ENCODE measurements around the gene CUL5. TPM values are rescaled to one million over a fixed set of nuclear protein-coding genes. Genes with fewer than 3 reads are reported as not detected.

Gene CUL5
- total and polyA plus RNA-seq, 2 experiments from 2014 or later: 26.0 to 40.9 TPM

DNA sequence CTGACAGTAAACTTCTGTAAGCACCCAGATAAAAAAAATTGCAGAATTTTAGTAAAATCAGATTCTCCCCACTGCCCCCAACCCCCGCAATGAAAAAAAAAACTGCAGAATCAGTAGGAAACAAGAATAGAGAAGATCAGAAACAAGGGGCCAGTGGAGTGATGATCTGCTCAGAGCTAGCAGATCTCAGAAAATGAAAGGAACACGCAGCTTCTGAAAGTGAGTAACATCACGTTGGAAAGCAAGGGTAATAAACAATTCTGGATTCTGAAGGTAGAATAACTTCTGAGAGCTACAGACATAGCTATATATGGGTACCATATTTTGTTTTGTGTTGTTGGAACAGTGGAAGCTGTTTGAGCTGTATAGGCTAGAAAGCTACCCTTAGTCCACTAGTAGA, 135.9 kb downstream of the CUL5 start:
- TF ChIP-seq, protein P1, sequence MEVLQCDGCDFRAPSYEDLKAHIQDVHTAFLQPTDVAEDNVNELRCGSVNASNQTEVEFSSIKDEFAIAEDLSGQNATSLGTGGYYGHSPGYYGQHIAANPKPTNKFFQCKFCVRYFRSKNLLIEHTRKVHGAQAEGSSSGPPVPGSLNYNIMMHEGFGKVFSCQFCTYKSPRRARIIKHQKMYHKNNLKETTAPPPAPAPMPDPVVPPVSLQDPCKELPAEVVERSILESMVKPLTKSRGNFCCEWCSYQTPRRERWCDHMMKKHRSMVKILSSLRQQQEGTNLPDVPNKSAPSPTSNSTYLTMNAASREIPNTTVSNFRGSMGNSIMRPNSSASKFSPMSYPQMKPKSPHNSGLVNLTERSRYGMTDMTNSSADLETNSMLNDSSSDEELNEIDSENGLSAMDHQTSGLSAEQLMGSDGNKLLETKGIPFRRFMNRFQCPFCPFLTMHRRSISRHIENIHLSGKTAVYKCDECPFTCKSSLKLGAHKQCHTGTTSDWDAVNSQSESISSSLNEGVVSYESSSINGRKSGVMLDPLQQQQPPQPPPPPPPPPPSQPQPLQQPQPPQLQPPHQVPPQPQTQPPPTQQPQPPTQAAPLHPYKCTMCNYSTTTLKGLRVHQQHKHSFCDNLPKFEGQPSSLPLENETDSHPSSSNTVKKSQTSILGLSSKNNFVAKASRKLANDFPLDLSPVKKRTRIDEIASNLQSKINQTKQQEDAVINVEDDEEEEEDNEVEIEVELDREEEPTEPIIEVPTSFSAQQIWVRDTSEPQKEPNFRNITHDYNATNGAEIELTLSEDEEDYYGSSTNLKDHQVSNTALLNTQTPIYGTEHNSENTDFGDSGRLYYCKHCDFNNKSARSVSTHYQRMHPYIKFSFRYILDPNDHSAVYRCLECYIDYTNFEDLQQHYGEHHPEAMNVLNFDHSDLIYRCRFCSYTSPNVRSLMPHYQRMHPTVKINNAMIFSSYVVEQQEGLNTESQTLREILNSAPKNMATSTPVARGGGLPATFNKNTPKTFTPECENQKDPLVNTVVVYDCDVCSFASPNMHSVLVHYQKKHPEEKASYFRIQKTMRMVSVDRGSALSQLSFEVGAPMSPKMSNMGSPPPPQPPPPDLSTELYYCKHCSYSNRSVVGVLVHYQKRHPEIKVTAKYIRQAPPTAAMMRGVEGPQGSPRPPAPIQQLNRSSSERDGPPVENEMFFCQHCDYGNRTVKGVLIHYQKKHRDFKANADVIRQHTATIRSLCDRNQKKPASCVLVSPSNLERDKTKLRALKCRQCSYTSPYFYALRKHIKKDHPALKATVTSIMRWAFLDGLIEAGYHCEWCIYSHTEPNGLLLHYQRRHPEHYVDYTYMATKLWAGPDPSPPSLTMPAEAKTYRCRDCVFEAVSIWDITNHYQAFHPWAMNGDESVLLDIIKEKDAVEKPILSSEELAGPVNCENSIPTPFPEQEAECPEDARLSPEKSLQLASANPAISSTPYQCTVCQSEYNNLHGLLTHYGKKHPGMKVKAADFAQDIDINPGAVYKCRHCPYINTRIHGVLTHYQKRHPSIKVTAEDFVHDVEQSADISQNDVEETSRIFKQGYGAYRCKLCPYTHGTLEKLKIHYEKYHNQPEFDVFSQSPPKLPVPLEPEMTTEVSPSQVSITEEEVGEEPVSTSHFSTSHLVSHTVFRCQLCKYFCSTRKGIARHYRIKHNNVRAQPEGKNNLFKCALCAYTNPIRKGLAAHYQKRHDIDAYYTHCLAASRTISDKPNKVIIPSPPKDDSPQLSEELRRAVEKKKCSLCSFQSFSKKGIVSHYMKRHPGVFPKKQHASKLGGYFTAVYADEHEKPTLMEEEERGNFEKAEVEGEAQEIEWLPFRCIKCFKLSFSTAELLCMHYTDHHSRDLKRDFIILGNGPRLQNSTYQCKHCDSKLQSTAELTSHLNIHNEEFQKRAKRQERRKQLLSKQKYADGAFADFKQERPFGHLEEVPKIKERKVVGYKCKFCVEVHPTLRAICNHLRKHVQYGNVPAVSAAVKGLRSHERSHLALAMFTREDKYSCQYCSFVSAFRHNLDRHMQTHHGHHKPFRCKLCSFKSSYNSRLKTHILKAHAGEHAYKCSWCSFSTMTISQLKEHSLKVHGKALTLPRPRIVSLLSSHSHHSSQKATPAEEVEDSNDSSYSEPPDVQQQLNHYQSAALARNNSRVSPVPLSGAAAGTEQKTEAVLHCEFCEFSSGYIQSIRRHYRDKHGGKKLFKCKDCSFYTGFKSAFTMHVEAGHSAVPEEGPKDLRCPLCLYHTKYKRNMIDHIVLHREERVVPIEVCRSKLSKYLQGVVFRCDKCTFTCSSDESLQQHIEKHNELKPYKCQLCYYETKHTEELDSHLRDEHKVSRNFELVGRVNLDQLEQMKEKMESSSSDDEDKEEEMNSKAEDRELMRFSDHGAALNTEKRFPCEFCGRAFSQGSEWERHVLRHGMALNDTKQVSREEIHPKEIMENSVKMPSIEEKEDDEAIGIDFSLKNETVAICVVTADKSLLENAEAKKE (CRISPR knock-in tag; IDR thresholded peaks at IDR 0.05): no peak
- TF ChIP-seq ZNF114 (CRISPR knock-in tag; IDR thresholded peaks at IDR 0.05) (no peak), EZH2phosphoT487 (IDR thresholded peaks at IDR 0.05; ENCODE audit: unreplicated experiment) (no peak), EZH2 (IDR thresholded peaks at IDR 0.05; ENCODE audit: low read depth, unreplicated experiment) (no peak), STAT1 (IDR thresholded peaks at IDR 0.05; ENCODE audit: unreplicated experiment) (no peak)
- TF ChIP-seq, protein P2, sequence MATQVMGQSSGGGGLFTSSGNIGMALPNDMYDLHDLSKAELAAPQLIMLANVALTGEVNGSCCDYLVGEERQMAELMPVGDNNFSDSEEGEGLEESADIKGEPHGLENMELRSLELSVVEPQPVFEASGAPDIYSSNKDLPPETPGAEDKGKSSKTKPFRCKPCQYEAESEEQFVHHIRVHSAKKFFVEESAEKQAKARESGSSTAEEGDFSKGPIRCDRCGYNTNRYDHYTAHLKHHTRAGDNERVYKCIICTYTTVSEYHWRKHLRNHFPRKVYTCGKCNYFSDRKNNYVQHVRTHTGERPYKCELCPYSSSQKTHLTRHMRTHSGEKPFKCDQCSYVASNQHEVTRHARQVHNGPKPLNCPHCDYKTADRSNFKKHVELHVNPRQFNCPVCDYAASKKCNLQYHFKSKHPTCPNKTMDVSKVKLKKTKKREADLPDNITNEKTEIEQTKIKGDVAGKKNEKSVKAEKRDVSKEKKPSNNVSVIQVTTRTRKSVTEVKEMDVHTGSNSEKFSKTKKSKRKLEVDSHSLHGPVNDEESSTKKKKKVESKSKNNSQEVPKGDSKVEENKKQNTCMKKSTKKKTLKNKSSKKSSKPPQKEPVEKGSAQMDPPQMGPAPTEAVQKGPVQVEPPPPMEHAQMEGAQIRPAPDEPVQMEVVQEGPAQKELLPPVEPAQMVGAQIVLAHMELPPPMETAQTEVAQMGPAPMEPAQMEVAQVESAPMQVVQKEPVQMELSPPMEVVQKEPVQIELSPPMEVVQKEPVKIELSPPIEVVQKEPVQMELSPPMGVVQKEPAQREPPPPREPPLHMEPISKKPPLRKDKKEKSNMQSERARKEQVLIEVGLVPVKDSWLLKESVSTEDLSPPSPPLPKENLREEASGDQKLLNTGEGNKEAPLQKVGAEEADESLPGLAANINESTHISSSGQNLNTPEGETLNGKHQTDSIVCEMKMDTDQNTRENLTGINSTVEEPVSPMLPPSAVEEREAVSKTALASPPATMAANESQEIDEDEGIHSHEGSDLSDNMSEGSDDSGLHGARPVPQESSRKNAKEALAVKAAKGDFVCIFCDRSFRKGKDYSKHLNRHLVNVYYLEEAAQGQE (IDR thresholded peaks at IDR 0.05; ENCODE audit: unreplicated experiment): no peak
- H3K36me3 ChIP-seq (ENCODE audit: insufficient read depth): peaks cover 28% of the 10 kb centered on the region
- H3K4me2 ChIP-seq: no peak overlapping the region
- Mint-ChIP-seq H3K36me3 (ENCODE audit: low read depth) (peaks cover 57% of the 10 kb centered on the region), H3K27me3 (ENCODE audit: insufficient read depth, low read depth, poor library complexity) (peaks cover 4% of the 10 kb centered on the region), H3K4me1 (no peaks in the 10 kb centered on the region), H3K27ac (no peak overlapping the region), H3K9me3 (no peaks in the 10 kb centered on the region), H3K4me3 (no peak overlapping the region)
- no peaks in the 10 kb centered on the region for H3F3A ChIP-seq (replicated peaks; ENCODE audit: low read depth)
- no peaks in the 10 kb centered on the region for H3K9me2 ChIP-seq (ENCODE audit: insufficient read depth)
- H4K20me1 ChIP-seq (replicated peaks; ENCODE audit: insufficient read depth): peaks cover 3% of the 10 kb centered on the region; the same call in 1 of the 2 replicates
- H3K4me3 ChIP-seq: no peak overlapping the region
- no peak overlapping the region for H2AFZ ChIP-seq
- DNase-seq (ENCODE audit: low spot score): no peak
- no peak for ATAC-seq
- H3K27ac ChIP-seq (ENCODE audit: low read depth): no peak overlapping the region
- H3K4me1 ChIP-seq (ENCODE audit: insufficient read depth): no peaks in the 10 kb centered on the region
- H3K79me2 ChIP-seq (replicated peaks; ENCODE audit: insufficient read depth): no peaks in the 10 kb centered on the region
- no peaks in the 10 kb centered on the region for H3K27me3 ChIP-seq (ENCODE audit: insufficient read depth)
